ENCODE measurements around the gene ZNF570. TPM values are rescaled to one million over a fixed set of nuclear protein-coding genes. Genes with fewer than 3 reads are reported as not detected.

ZNF570 gene
- total and polyA plus RNA-seq, 2 of the 13 experiments (the other 11 are each of a cell fraction or from before 2014, with no cell fraction given) = 1.0 to 4.4 TPM

DNA sequence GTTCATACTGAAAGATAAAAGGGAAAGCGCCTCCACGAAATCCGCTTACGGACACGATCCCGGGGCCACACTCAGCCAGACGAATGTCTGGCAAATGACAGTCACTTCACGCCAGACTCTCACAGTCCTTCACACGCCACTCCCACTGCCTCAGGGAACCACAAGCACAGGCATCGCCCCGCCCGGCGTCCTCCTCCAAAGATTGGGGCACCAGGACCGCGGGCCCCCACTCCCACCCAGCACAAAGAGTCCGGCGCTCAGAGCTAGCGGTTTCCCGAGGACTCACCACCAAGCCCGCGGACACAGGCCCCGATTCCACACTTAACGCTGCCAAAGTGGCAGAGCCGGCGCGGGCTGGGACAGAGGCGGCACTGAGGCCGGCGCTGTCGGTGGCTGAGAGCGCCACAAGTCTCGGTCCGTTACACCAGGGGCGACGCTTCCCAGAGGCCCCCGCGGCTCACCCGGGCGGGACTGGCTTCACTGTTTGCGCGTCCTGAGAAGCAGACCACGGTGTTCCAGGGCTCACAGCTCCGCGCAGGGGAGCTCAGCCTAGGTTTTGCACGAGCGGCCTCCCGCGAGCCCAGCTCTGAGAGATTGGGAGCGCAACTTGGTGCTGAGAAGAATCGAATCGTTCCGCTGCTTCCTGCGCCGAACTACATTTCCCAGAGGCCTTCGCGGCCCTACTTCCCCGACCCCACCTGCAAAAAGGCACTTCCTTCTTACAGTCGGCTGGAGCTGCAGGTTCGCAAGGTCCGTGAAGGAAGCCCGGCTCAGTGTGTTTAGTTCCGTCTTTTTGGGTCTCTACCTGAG, 2.2 kb upstream of the ZNF570 start, which contains the start of gene ZNF569 (continued):
- TF ChIP-seq, protein P1, sequence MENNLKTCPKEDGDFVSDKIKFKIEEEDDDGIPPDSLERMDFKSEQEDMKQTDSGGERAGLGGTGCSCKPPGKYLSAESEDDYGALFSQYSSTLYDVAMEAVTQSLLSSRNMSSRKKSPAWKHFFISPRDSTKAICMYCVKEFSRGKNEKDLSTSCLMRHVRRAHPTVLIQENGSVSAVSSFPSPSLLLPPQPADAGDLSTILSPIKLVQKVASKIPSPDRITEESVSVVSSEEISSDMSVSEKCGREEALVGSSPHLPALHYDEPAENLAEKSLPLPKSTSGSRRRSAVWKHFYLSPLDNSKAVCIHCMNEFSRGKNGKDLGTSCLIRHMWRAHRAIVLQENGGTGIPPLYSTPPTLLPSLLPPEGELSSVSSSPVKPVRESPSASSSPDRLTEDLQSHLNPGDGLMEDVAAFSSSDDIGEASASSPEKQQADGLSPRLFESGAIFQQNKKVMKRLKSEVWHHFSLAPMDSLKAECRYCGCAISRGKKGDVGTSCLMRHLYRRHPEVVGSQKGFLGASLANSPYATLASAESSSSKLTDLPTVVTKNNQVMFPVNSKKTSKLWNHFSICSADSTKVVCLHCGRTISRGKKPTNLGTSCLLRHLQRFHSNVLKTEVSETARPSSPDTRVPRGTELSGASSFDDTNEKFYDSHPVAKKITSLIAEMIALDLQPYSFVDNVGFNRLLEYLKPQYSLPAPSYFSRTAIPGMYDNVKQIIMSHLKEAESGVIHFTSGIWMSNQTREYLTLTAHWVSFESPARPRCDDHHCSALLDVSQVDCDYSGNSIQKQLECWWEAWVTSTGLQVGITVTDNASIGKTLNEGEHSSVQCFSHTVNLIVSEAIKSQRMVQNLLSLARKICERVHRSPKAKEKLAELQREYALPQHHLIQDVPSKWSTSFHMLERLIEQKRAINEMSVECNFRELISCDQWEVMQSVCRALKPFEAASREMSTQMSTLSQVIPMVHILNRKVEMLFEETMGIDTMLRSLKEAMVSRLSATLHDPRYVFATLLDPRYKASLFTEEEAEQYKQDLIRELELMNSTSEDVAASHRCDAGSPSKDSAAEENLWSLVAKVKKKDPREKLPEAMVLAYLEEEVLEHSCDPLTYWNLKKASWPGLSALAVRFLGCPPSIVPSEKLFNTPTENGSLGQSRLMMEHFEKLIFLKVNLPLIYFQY (CRISPR knock-in tag; IDR thresholded peaks at IDR 0.05; ENCODE audit: borderline replicate concordance) = 0 out of 2 replicates have a peak, but pooled peaks have one; percentile 25
- no peak for TF ChIP-seq SRY (CRISPR knock-in tag; IDR thresholded peaks at IDR 0.05)
- TF ChIP-seq, protein P2, sequence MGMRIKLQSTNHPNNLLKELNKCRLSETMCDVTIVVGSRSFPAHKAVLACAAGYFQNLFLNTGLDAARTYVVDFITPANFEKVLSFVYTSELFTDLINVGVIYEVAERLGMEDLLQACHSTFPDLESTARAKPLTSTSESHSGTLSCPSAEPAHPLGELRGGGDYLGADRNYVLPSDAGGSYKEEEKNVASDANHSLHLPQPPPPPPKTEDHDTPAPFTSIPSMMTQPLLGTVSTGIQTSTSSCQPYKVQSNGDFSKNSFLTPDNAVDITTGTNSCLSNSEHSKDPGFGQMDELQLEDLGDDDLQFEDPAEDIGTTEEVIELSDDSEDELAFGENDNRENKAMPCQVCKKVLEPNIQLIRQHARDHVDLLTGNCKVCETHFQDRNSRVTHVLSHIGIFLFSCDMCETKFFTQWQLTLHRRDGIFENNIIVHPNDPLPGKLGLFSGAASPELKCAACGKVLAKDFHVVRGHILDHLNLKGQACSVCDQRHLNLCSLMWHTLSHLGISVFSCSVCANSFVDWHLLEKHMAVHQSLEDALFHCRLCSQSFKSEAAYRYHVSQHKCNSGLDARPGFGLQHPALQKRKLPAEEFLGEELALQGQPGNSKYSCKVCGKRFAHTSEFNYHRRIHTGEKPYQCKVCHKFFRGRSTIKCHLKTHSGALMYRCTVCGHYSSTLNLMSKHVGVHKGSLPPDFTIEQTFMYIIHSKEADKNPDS (CRISPR knock-in tag; IDR thresholded peaks at IDR 0.05) = no peak
- TF ChIP-seq ZBTB1 (CRISPR knock-in tag; IDR thresholded peaks at IDR 0.05; ENCODE audit: borderline replicate concordance) = no peak
- TF ChIP-seq PRMT3 (CRISPR knock-in tag; IDR thresholded peaks at IDR 0.05; ENCODE audit: borderline replicate concordance, low read depth) = no peak
- peak; percentile 40; the same call in 1 of the 2 replicates for TF ChIP-seq TOPORS (CRISPR knock-in tag; IDR thresholded peaks at IDR 0.05)
- no peak for TF ChIP-seq ZFAT (CRISPR knock-in tag; conservative IDR thresholded peaks at IDR 0.05)
- TF ChIP-seq ZNF614 (CRISPR knock-in tag; IDR thresholded peaks at IDR 0.05; ENCODE audit: borderline replicate concordance) = peak; percentile 61; the same call in 1 of the 2 replicates
- peak; percentile 95; the same call in 1 of the 2 replicates for TF ChIP-seq ZBTB38 (CRISPR knock-in tag; IDR thresholded peaks at IDR 0.05)
- TF ChIP-seq, protein P3, sequence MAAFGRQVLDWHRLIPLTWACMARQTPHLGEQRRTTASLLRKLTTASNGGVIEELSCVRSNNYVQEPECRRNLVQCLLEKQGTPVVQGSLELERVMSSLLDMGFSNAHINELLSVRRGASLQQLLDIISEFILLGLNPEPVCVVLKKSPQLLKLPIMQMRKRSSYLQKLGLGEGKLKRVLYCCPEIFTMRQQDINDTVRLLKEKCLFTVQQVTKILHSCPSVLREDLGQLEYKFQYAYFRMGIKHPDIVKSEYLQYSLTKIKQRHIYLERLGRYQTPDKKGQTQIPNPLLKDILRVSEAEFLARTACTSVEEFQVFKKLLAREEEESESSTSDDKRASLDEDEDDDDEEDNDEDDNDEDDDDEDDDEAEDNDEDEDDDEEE (CRISPR knock-in tag; IDR thresholded peaks at IDR 0.05) = no peak
- TF ChIP-seq, protein P4, sequence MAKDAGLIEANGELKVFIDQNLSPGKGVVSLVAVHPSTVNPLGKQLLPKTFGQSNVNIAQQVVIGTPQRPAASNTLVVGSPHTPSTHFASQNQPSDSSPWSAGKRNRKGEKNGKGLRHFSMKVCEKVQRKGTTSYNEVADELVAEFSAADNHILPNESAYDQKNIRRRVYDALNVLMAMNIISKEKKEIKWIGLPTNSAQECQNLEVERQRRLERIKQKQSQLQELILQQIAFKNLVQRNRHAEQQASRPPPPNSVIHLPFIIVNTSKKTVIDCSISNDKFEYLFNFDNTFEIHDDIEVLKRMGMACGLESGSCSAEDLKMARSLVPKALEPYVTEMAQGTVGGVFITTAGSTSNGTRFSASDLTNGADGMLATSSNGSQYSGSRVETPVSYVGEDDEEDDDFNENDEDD (CRISPR knock-in tag; IDR thresholded peaks at IDR 0.05; ENCODE audit: borderline replicate concordance) = no peak
- TF ChIP-seq, protein P5, sequence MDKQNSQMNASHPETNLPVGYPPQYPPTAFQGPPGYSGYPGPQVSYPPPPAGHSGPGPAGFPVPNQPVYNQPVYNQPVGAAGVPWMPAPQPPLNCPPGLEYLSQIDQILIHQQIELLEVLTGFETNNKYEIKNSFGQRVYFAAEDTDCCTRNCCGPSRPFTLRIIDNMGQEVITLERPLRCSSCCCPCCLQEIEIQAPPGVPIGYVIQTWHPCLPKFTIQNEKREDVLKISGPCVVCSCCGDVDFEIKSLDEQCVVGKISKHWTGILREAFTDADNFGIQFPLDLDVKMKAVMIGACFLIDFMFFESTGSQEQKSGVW (CRISPR knock-in tag; IDR thresholded peaks at IDR 0.05; ENCODE audit: borderline replicate concordance) = no peak
- TF ChIP-seq, protein P6, sequence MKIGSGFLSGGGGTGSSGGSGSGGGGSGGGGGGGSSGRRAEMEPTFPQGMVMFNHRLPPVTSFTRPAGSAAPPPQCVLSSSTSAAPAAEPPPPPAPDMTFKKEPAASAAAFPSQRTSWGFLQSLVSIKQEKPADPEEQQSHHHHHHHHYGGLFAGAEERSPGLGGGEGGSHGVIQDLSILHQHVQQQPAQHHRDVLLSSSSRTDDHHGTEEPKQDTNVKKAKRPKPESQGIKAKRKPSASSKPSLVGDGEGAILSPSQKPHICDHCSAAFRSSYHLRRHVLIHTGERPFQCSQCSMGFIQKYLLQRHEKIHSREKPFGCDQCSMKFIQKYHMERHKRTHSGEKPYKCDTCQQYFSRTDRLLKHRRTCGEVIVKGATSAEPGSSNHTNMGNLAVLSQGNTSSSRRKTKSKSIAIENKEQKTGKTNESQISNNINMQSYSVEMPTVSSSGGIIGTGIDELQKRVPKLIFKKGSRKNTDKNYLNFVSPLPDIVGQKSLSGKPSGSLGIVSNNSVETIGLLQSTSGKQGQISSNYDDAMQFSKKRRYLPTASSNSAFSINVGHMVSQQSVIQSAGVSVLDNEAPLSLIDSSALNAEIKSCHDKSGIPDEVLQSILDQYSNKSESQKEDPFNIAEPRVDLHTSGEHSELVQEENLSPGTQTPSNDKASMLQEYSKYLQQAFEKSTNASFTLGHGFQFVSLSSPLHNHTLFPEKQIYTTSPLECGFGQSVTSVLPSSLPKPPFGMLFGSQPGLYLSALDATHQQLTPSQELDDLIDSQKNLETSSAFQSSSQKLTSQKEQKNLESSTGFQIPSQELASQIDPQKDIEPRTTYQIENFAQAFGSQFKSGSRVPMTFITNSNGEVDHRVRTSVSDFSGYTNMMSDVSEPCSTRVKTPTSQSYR (CRISPR knock-in tag; IDR thresholded peaks at IDR 0.05; ENCODE audit: borderline replicate concordance) = no peak; the same call in 1 of the 2 replicates
- TF ChIP-seq ZNF546 (CRISPR knock-in tag; conservative IDR thresholded peaks at IDR 0.05) = no peak
- 0 out of 2 replicates have a peak, but pooled peaks have one; percentile 68 for TF ChIP-seq ESRRA (CRISPR knock-in tag; IDR thresholded peaks at IDR 0.05; ENCODE audit: low read depth)
